Activated T-cell treated with anti-CD3 and anti-CD28 coated beads, Interleukin-2, amount 50 U/mL, for 24 hours (primary cell): ENCODE results near the gene SDSL.
A peak's percentile ranks its signal among the peaks of the same experiment; 100 is the strongest.

Experiments
- DNase-seq: peaks from one replicate; pipeline ENCODE4 v3.0.0-alpha.2; 2020
- H3K27ac Mint-ChIP-seq: 2 replicates; pipeline ENCODE4 v1.8.0; 2020; ENCODE audit warnings: mild to moderate bottlenecking, mixed read lengths
- H3K27me3 Mint-ChIP-seq: 2 replicates; pipeline ENCODE4 v1.8.0; 2020; ENCODE audit warnings: mixed read lengths
- H3K36me3 Mint-ChIP-seq: 2 replicates; pipeline ENCODE4 v1.8.0; 2020; ENCODE audit warnings: low read depth, mixed read lengths
- H3K4me1 Mint-ChIP-seq: 2 replicates; pipeline ENCODE4 v1.8.0; 2020; ENCODE audit warnings: low read depth, mixed read lengths
- H3K4me3 Mint-ChIP-seq: 2 replicates; pipeline ENCODE4 v1.8.0; 2020; ENCODE audit warnings: mild to moderate bottlenecking, moderate library complexity, mixed read lengths
- H3K9me3 Mint-ChIP-seq: 2 replicates; pipeline ENCODE4 v1.8.0; 2020; ENCODE audit warnings: mixed read lengths

SDSL gene

GRCh38 chr12:113402586-113403260, 19.5 kb upstream of the SDSL start:
- no peaks in the 10 kb centered on the region for H3K9me3 Mint-ChIP-seq
- peaks cover 20% of the 10 kb centered on the region for H3K27me3 Mint-ChIP-seq
- no peaks in the 10 kb centered on the region for H3K4me1 Mint-ChIP-seq
- H3K36me3 Mint-ChIP-seq, result no peaks in the 10 kb centered on the region
- no peak overlapping the region for H3K4me3 Mint-ChIP-seq
- no peak overlapping the region for H3K27ac Mint-ChIP-seq
- no peak for DNase-seq

DNA sequence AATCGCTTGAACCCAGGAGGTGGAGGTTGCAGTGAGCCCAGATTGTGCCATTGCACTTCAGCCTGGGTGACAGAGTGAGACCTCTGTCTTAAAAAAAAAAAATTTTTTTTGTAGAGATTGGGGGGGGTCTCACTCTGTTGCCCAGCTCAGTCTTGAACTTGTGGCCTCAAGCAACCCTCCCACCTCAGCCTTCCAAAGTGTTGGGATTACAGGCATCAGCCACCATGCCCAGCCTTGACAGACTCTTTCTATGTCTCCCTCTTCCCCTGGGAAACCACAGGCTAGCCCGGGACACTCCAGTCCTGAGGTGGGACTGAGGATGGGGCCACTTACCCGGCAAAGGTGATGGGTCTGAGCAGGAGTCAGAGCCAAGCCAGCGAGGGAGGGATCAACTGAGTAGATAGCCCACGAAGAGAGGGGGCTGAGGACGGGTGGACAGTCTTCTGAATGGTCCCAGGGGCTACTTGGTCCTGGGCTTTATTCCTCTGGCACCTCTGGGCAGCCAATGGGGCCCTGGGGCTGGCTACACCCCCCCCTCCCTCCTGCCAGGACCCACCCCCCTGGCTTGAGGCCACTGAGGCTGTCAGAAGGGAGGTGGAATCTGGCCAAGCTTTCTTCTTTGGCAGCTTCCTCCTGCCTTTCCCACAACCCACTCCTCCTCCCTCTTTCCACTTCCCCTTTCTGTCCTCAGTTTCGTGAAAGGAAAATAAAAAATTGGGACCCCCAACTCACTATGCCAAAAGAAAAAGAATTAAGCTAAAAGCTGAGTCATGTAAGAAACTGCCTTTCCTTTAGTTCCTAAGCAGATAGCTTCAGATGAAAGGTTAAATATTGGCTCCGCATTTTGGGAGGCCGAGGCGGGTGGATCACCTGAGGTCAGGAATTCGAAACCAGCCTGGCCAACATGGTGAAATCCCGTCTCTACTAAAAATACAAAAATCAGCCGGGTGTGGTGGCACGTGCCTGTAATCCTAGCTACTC, 18.5 kb upstream of the SDSL start, which contains the start of gene SDS:
SDS (minus strand) TSS at position 453 of the 981 bp plus-strand sequence. CDS start 4,179 bp downstream, outside the sequence.
- peaks cover 19% of the 10 kb centered on the region for H3K27me3 Mint-ChIP-seq
- peak within 1 kb of the TSS; percentile 37 for H3K27ac Mint-ChIP-seq
- no peak within 1 kb of the TSS for H3K4me3 Mint-ChIP-seq
- H3K4me1 Mint-ChIP-seq, result no peaks in the 10 kb centered on the region
- no peaks in the 10 kb centered on the region for H3K9me3 Mint-ChIP-seq
- no peak for DNase-seq
- no peaks in the 10 kb centered on the region for H3K36me3 Mint-ChIP-seq

- H3K27ac Mint-ChIP-seq, result no peak overlapping the region
- no peaks in the 10 kb centered on the region for H3K36me3 Mint-ChIP-seq
- no peaks in the 10 kb centered on the region for H3K4me1 Mint-ChIP-seq
- no peak overlapping the region for H3K4me3 Mint-ChIP-seq
- H3K27me3 Mint-ChIP-seq, result peaks cover 12% of the 10 kb centered on the region
- no peaks in the 10 kb centered on the region for H3K9me3 Mint-ChIP-seq
- no peak for DNase-seq
Observed at GRCh38 chr12:113405694-113406093, 16.5 kb upstream of the SDSL start.

DNA sequence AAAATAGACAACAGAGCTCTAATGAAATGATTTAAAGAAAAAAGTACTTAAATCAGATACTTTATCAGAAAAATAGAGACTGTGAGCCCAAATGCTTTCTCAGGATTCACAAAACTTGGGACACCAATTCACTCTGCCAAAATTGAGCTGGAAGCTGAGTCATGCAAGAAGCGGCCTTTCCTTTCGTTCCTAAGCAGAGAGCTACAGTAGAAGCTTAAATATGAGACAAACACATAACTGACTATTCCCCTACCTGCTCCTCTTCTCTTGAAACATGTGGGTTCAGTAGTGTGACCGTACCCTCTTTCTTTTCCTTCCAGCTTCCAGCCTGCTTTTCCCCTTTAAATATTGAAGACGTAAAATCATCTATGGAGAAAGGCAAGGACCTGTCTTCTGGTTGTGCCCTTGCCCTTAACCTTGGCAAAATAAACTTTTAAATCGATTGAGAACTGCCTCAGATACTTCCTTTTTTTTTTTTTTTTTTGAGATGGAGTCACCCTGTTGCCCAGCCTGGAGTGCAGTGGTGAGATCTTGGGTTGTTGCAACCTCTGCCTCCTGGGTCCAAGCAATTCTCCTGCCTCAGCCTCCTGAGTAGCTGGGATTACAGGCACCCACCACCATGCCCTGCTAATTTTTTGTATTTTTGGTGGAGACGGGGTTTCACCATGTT, 14.1 kb upstream of the SDSL start:
- H3K4me3 Mint-ChIP-seq, result no peak overlapping the region
- no peak for DNase-seq
- no peaks in the 10 kb centered on the region for H3K9me3 Mint-ChIP-seq
- H3K27ac Mint-ChIP-seq, result no peak overlapping the region
- peaks cover 10% of the 10 kb centered on the region for H3K27me3 Mint-ChIP-seq
- H3K4me1 Mint-ChIP-seq, result no peaks in the 10 kb centered on the region
- no peaks in the 10 kb centered on the region for H3K36me3 Mint-ChIP-seq

DNA sequence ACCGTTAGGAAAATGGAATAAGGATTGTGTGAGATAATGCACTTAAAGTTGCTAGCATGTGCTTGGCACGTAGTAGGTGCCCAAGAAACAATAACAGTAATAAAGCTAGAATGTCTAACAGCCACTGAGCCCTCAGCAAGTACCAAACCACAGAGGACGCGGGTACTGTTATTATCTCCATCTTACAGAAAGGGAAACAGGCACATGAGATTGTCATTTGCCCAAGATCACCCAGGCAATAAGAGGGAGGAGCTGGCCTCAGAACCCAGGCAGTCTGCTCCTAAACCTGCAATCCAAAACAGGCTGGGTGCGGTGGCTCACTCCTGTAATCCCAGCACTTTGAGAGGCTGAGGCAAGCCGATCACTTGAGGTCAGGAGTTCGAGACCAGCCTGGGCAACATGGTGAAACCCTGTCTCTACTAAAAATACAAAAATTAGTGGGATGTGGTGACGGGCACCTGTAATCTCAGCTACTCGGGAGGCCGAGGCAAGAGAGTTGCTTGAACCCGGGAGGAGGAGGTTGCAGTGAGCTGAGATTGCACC, 13.4 kb upstream of the SDSL start:
- H3K27me3 Mint-ChIP-seq, result peaks cover 10% of the 10 kb centered on the region

GRCh38 chr12:113409462-113410124, 12.6 kb upstream of the SDSL start:
- Mint-ChIP-seq H3K9me3 (no peaks in the 10 kb centered on the region), H3K27ac (no peak overlapping the region), H3K4me1 (no peaks in the 10 kb centered on the region), H3K4me3 (no peak overlapping the region), H3K27me3 (peaks cover 5% of the 10 kb centered on the region), H3K36me3 (no peaks in the 10 kb centered on the region)
- no peak for DNase-seq

More for the DNA sequence above, 13.4 kb upstream of the SDSL start:
- no peak overlapping the region for H3K4me3 Mint-ChIP-seq
- no peaks in the 10 kb centered on the region for H3K36me3 Mint-ChIP-seq
- no peak for DNase-seq
- H3K27ac Mint-ChIP-seq, result no peak overlapping the region
- no peaks in the 10 kb centered on the region for H3K4me1 Mint-ChIP-seq
- H3K9me3 Mint-ChIP-seq, result no peaks in the 10 kb centered on the region

GRCh38 chr12:113413488-113413939, 8.7 kb upstream of the SDSL start:
- no peaks in the 10 kb centered on the region for H3K4me1 Mint-ChIP-seq
- no peak overlapping the region for H3K4me3 Mint-ChIP-seq
- no peak overlapping the region for H3K27ac Mint-ChIP-seq
- H3K27me3 Mint-ChIP-seq, result peaks cover 3% of the 10 kb centered on the region
- no peaks in the 10 kb centered on the region for H3K36me3 Mint-ChIP-seq
- DNase-seq, result no peak
- H3K9me3 Mint-ChIP-seq, result no peaks in the 10 kb centered on the region

DNA sequence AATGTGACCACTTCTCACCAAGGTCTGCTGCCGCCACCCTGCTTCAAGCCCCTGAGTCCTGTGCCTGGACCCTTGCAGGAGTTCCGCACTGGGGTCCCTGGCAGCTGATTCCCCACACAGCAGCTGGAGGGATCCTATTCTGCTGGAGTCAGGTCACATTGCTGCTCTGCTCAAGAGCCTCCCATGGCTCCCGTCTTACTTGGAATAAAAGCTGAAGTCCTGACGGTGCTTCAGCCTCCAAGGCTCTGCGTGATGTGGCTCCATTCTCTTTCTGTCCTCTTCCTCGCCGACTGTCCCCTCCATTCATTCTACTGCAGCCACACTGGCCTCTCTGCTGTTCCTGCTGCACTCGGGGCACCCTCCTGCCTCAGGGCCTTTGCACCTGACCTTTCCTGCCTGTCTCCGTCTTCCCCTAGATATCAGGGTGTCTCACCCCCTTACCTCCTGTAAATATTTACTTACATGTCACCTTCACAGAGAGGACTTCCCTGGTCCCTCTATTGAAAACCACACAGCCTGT, 7.6 kb upstream of the SDSL start:
- no peaks in the 10 kb centered on the region for H3K4me1 Mint-ChIP-seq
- no peaks in the 10 kb centered on the region for H3K36me3 Mint-ChIP-seq
- no peak overlapping the region for H3K4me3 Mint-ChIP-seq
- H3K9me3 Mint-ChIP-seq, result no peaks in the 10 kb centered on the region
- H3K27me3 Mint-ChIP-seq, result peaks cover 3% of the 10 kb centered on the region
- no peak for DNase-seq
- no peak overlapping the region for H3K27ac Mint-ChIP-seq

- no peak overlapping the region for H3K4me3 Mint-ChIP-seq
- H3K4me1 Mint-ChIP-seq, result no peaks in the 10 kb centered on the region
- H3K27me3 Mint-ChIP-seq, result peaks cover 8% of the 10 kb centered on the region
- H3K27ac Mint-ChIP-seq, result no peak overlapping the region
- no peaks in the 10 kb centered on the region for H3K36me3 Mint-ChIP-seq
- no peak for DNase-seq
- H3K9me3 Mint-ChIP-seq, result no peaks in the 10 kb centered on the region
Observed at GRCh38 chr12:113416091-113416754, 6.0 kb upstream of the SDSL start.

DNA sequence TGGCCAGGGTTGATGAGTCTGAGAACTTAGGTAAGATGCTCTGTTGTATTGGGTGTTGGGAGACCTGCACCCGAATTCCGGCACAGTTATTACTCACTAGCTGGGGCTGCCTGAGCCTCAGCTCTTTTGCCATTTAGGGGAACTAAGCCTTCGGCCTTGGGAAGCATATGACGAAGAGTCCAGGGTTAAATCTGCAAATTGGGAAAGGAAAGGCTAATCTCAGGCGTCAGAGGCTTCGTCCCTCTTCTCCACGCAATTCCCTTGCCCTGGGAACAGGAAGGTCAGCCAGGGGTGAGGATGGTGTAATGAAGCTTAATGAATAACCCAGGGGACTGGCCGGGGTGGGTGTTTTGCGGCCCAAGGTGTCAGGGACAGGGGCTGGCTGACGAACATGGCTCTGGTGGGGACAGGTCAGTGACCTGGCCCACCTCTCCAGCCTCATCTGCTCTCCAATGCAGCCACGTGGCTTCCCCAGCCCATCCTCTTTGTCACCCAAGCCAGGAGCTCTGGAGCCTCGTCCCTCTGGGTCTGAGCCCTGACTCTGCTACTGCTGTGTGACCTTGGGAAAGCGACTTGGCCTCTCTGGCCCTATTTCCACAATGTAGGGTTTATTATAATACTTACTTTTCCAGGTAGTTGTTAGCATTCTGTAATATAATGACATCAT, 3.8 kb upstream of the SDSL start:
- peaks cover 12% of the 10 kb centered on the region for H3K27me3 Mint-ChIP-seq

DNA sequence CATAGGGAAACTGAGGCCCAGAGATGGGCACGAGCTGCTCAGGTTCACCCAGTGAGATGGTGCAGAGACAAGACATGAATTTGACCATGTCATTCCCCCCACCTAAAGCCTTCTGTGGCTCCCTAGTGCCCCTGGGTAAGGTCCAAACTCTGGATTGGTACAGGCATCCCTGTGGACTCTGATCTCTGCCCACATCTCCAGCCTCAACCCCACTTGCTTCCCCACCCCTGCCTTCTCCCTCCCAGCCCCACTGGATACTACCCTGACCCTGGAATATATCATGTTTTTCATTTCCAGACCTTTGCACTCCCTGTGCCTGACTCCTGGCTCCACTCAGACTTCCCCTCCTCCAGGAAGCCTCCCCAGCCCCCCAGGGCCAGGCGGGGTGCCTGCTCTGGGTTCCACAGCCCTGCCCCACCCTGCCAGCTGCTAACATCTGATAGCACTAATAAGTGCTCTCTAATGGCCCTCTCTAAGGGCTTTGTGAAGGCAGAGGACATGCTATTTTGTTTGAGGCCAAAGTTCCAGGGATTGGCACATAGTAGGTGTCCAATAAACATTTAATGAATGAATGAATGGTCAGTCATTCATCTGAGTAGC, 1.1 kb upstream of the SDSL start:
- no peaks in the 10 kb centered on the region for H3K36me3 Mint-ChIP-seq
- peaks cover 8% of the 10 kb centered on the region for H3K4me1 Mint-ChIP-seq
- DNase-seq, result no peak
- no peak overlapping the region for H3K27ac Mint-ChIP-seq
- no peak overlapping the region for H3K4me3 Mint-ChIP-seq
- peaks cover 13% of the 10 kb centered on the region for H3K27me3 Mint-ChIP-seq
- no peaks in the 10 kb centered on the region for H3K9me3 Mint-ChIP-seq

More for the DNA sequence above, 3.8 kb upstream of the SDSL start:
- Mint-ChIP-seq H3K27ac (no peak overlapping the region), H3K36me3 (no peaks in the 10 kb centered on the region), H3K4me3 (no peak overlapping the region), H3K9me3 (no peaks in the 10 kb centered on the region), H3K4me1 (peaks cover 8% of the 10 kb centered on the region)
- no peak for DNase-seq

- Mint-ChIP-seq H3K4me1 (peaks cover 10% of the 10 kb centered on the region), H3K27ac (no peak overlapping the region), H3K9me3 (no peaks in the 10 kb centered on the region), H3K4me3 (no peak overlapping the region), H3K27me3 (peaks cover 23% of the 10 kb centered on the region), H3K36me3 (no peaks in the 10 kb centered on the region)
- no peak for DNase-seq
Observed at GRCh38 chr12:113422886-113423669, 898 bp downstream of the SDSL start.
